OCI-LY7 (cell line): ENCODE data around the gene STAU1.

Source experiments
- EZH2phosphoT487 ChIP-seq: fragments of 200-600 bp; sonication (generic); IDR thresholded peaks from 2 replicates; pipeline ENCODE4 v1.6.1; 2018; ENCODE audit warnings: low read depth, borderline replicate concordance, mild to moderate bottlenecking, mixed run types, antibody characterized with exemption, low read length, moderate library complexity, mixed read lengths
- TF ChIP-seq, protein P1 (sequence below): fragments of 200-600 bp; sonication (generic); conservative IDR thresholded peaks from 2 replicates; pipeline ENCODE4 v1.5.1; 2014; ENCODE audit warnings: mild to moderate bottlenecking, antibody characterized with exemption, low read length, moderate library complexity, mixed read lengths

- TF ChIP-seq, protein P1, sequence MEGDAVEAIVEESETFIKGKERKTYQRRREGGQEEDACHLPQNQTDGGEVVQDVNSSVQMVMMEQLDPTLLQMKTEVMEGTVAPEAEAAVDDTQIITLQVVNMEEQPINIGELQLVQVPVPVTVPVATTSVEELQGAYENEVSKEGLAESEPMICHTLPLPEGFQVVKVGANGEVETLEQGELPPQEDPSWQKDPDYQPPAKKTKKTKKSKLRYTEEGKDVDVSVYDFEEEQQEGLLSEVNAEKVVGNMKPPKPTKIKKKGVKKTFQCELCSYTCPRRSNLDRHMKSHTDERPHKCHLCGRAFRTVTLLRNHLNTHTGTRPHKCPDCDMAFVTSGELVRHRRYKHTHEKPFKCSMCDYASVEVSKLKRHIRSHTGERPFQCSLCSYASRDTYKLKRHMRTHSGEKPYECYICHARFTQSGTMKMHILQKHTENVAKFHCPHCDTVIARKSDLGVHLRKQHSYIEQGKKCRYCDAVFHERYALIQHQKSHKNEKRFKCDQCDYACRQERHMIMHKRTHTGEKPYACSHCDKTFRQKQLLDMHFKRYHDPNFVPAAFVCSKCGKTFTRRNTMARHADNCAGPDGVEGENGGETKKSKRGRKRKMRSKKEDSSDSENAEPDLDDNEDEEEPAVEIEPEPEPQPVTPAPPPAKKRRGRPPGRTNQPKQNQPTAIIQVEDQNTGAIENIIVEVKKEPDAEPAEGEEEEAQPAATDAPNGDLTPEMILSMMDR, result no peak
- no peak for TF ChIP-seq EZH2phosphoT487
Observed at GRCh38 chr20:49214571-49214970, 26.4 kb upstream of the STAU1 start.
